GM20431 (cell line): ENCODE data around the gene SUPT6H.

Experiments used
- in situ Hi-C: fragments of 300-500 bp; cut with MseI, MboI; formaldehyde crosslinking; loops from one replicate; pipeline ENCODE4 v1.15.0; 2020; ENCODE audit warnings: low sequenced_read_pairs; ENCODE audit not compliant: unreplicated experiment

SUPT6H gene

GRCh38 chr17:28661635-28662526, at the start of gene SUPT6H, which contains the start of gene SDF2:
Gene SUPT6H, plus strand, starts transcription at chr17:28662205. Its CDS starts 11,197 bp downstream, at chr17:28673402.
Gene SDF2, minus strand, starts transcription at chr17:28661906. Its CDS starts 30 bp downstream, at chr17:28661876.
- in situ Hi-C loops: no loop called here

- in situ Hi-C loops: loop anchor here (10.0 kb wide), 1 partner anchor 118 kb away; no protein-coding TSS in a partner anchor
Observed at GRCh38 chr17:28612531-28612930, 49.5 kb upstream of the SUPT6H start.

DNA sequence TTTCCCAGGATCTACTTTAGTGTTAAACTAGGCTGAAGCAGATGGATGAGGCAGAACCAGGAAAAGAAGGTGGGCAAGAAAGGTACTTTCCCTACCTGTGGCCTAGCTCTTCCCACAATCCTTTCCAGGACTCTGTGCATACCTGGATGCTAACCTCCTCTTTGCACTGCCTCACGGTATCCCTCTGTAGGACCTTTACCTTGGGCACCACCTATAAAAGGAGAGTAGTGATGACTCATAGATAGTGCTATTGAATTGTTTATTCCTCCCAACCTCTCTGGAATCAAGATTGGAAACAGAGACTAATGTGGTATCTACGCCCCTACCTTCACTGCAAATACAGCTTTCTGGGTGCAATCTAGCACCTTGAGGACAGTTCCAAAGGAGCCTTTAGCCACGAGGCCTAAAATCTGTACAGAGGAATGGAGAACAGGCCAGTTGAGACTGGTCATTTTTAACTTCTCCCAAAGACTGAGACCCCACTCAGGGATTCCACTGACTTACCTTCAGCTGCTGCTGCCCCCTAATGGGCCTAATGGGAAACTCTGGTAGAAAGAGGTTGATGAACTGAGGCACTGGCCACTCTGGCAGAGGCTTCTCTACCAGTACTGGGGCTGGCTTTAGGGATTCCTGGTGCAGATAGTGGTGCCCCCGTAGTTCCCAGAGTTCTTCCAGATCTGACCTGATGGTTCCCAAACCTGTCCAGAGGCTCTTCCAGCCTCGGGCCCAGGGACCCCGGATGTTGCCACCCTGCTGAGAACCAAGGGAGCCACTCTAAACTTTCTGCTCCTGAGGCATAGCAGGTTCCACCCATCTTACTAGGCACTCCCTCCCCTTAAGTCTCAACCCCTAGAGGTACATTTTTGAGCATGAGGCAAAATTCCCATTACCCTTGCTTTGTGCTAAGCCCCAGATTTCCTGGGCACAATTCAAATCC, 48.8 kb upstream of the SUPT6H start:
- in situ Hi-C loops: loop anchor here (10.0 kb wide), 1 partner anchor 118 kb away; no protein-coding TSS in a partner anchor

DNA sequence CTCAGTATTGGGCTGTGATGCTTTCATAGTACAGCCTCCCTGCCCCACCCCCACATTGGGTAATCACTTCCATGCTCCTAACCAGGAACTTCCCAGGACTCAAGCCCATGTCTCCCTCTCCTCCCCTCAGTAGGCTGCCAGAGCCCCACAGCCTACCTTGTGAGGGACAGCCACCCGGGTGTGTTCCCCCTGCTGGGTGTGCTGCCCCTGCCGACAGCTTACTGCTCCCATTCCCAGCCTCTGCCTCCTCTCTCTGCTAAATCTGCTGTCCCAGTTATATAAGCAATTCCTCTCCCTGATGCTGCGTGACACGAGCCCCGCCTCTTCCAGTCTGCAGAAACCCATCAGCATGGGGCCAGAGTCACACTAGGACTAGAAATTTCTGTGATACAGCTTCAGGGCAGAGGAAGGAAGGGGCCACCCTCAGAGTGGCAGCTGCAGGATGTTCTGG, 48.0 kb upstream of the SUPT6H start, which contains the start of gene RSKR:
Gene RSKR, minus strand, starts transcription at position 255 of the 451 bp plus-strand sequence. Its CDS starts 24 bp downstream, at position 231.
- in situ Hi-C loops: loop anchor here (10.0 kb wide), 1 partner anchor 119 kb away; no protein-coding TSS in a partner anchor

DNA sequence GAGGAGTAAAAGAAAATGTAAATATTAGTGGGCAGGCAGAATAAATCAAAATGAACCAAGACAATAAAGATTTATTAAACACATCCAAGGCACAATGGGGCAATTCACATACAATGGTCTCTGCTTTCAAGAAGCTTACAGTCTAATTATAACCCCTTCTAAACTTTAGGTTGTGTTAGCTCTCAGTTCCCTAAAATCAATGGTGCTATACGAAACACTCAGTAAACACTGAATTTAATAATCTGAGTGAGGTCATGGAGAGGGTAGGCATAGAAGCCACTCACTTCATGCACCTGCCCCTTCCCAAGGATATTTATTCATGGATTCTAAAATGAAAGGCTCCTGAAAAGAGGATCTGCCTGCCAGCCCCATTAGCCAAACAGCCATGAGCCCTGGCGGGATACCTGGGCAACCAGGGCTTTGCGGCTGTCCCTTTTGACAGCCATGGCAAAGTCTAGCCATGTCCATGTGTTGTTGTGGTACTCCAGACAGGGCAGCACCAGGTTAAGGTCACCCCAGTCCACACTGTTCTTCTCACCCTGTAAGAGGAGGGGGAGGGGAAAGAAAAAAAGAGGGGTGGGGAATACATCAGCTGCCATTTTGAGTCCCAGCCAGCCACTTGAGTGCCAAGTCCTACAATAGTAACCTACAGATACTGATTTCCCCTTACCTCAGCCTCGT, 46.6 kb upstream of the SUPT6H start:
- in situ Hi-C loops: loop anchor here (10.0 kb wide), 1 partner anchor 121 kb away; no protein-coding TSS in a partner anchor

DNA sequence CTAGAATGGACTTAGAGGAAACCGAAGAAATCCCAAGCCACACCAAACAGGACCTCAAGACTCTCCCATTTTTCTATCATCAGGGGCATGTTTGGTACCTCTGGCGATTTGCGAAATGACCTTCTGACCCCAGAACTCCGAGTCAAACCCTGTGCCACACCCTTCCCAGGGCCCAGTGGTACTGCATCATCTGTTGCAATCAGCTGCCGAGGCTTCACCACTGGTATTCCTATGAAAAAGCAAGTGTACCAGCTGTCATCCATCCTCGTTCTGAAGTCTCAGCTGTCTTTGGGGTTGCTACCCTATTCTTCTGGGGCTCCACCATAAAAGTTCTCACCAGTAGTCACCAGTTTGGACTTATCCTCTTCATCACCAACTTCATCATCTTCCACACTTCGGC, 45.7 kb upstream of the SUPT6H start:
- in situ Hi-C loops: loop anchor here (10.0 kb wide), 1 partner anchor 121 kb away; no protein-coding TSS in a partner anchor

DNA sequence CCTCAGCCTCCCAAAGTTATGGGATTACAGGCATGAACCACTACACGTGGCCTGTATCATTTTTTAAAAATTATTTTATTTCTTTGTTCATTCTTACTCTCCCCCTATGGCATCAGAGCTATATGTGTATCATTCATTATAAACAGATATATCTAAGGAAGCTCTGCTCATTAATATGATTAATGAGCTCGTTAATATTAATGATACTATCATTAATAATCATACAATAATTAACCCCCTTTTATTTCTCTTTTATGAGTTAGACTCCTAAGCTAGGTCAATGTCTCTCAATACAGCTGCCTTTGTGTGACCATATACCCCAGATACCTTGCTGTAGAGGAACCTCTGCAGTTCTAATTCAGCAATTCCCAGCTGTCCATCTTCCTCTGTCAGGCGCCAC, 43.5 kb upstream of the SUPT6H start:
- in situ Hi-C loops: loop anchor here (10.0 kb wide), 1 partner anchor 124 kb away; no protein-coding TSS in a partner anchor

DNA sequence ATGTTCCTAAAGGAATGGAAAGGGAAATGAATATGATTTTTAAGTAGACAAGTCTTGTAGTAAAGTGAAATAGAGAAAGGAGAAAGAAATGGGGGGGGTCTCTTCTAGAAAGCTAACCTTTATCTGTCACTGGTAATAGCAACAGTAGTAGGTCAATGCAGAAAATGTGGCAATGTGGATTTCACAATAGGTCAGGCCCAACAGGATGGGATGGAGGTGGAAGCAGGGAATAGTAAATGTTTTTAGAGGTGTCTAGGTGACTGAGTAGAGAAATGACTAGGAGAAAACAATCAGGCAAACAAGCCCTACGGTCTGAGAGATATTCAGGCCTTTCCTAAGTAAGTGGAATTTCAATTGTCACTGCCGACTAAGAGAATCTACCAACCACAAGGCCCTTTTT, 42.0 kb upstream of the SUPT6H start:
- in situ Hi-C loops: no loop called here

GRCh38 chr17:28622186-28622585, 39.8 kb upstream of the SUPT6H start:
- in situ Hi-C loops: no loop called here

- in situ Hi-C loops: no loop called here
Observed at GRCh38 chr17:28623696-28624095, 38.3 kb upstream of the SUPT6H start.

GRCh38 chr17:28624148-28624547, 37.9 kb upstream of the SUPT6H start:
- in situ Hi-C loops: no loop called here

- in situ Hi-C loops: no loop called here
Observed at GRCh38 chr17:28626818-28627217, 35.2 kb upstream of the SUPT6H start.

GRCh38 chr17:28634206-28634865, 27.7 kb upstream of the SUPT6H start:
- in situ Hi-C loops: no loop called here

- in situ Hi-C loops: no loop called here
Observed at GRCh38 chr17:28635506-28635905, 26.5 kb upstream of the SUPT6H start.

DNA sequence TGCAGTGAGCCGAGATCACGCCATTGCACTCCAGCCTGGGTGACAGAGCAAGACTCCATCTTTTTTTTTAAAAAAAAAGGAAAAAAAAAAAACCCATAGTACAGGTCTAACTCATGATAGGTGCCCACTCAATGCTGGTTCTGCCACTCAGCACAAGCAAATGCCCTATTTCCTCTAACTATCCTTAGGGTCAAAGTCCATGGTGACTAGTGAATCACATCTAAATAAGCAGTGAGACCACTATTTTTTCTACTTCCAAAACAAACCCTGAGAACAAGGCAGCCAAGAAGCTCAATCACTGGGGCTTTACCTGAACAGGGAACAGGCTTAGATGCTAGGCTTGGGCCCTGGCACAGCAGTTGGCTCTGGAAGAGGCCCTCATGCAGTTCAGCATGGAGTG, 20.4 kb upstream of the SUPT6H start:
- in situ Hi-C loops: no loop called here

GRCh38 chr17:28643983-28644786, 17.8 kb upstream of the SUPT6H start:
- in situ Hi-C loops: no loop called here

- in situ Hi-C loops: no loop called here
Observed at GRCh38 chr17:28644787-28645575, 17.0 kb upstream of the SUPT6H start, which contains the start of gene BLTP2. Gene BLTP2, minus strand, starts transcription at chr17:28645158. Its CDS starts 102 bp downstream, at chr17:28645056.
